Natural killer cell (primary cell): ENCODE data around the gene WDR43. TPM values are rescaled to one million over a fixed set of nuclear protein-coding genes. Genes with fewer than 3 reads are reported as not detected.

Experiments
- ATAC-seq, 3 donors: fragments of 150-1000 bp in 2 of 3; fragments of 200-7000 bp in 1 of 3; cut with Tn5 transposase; 1 replicate in 1 of 3; 2 replicates in 2 of 3; pipeline ENCODE4 v1.10.0; 2021; ENCODE audit warnings: mild to moderate bottlenecking in 2 of 3, moderate library complexity in 2 of 3
- DNase-seq, 2 donors: peaks; one replicate each; pipeline versions ENCODE4 v3.0.0 to v3.0.0-alpha.2; 2013 to 2021; ENCODE audit warnings: mixed read lengths in 1 of 2
- H3K27ac ChIP-seq: one replicate; pipeline ENCODE4 v1.5.1; 2013; ENCODE audit warnings: mild to moderate bottlenecking, low read length
- H3K27me3 ChIP-seq: one replicate; pipeline ENCODE4 v1.6.1; 2013; ENCODE audit warnings: low read length; ENCODE audit not compliant: control insufficient read depth, insufficient read depth
- H3K36me3 ChIP-seq: one replicate; pipeline ENCODE4 v1.6.1; 2013; ENCODE audit warnings: low read length; ENCODE audit not compliant: control insufficient read depth, insufficient read depth
- H3K4me1 ChIP-seq: one replicate; pipeline ENCODE4 v1.6.1; 2013; ENCODE audit warnings: low read length; ENCODE audit not compliant: control insufficient read depth, insufficient read depth
- H3K4me3 ChIP-seq: one replicate; pipeline ENCODE4 v1.5.1; 2013; ENCODE audit warnings: low read length
- H3K9me3 ChIP-seq: one replicate; pipeline ENCODE4 v1.6.1; 2013; ENCODE audit warnings: low read length; ENCODE audit not compliant: control insufficient read depth, insufficient read depth
- H3K27ac Mint-ChIP-seq, 2 donors: one replicate each; pipeline ENCODE4 v1.8.0; 2022; ENCODE audit warnings: mild to moderate bottlenecking in 2 of 2, mixed read lengths in 2 of 2, moderate library complexity in 1 of 2
- H3K27me3 Mint-ChIP-seq, 2 donors: one replicate each; pipeline ENCODE4 v1.8.0; 2022; ENCODE audit warnings: low read depth in 2 of 2, mixed read lengths in 2 of 2
- H3K36me3 Mint-ChIP-seq: one replicate; pipeline ENCODE4 v1.8.0; 2022; ENCODE audit warnings: mixed read lengths
- H3K4me1 Mint-ChIP-seq, 2 donors: one replicate each; pipeline ENCODE4 v1.8.0; 2022; ENCODE audit warnings: mixed read lengths in 2 of 2
- H3K4me3 Mint-ChIP-seq: one replicate; pipeline ENCODE4 v1.8.0; 2022; ENCODE audit warnings: mild to moderate bottlenecking, moderate library complexity, mixed read lengths
- H3K9me3 Mint-ChIP-seq, 2 donors: one replicate each; pipeline ENCODE4 v1.8.0; 2022; ENCODE audit warnings: mixed read lengths in 2 of 2
- CTCF ChIP-seq: fragments of 200-600 bp; IDR thresholded peaks from one replicate; pipeline ENCODE4 v1.8.0; 2022; ENCODE audit warnings: antibody characterized with exemption
- WGBS: methylation state at CpG from one replicate; pipeline ENCODE4 v1.1.7; 2013; ENCODE audit warnings: missing lambda C conversion rate; ENCODE audit not compliant: insufficient coverage; 5-methylcytosine and 5-hydroxymethylcytosine counted together
- intact Hi-C: fragments of 100-400 bp; cut with micrococcal nuclease; formaldehyde crosslinking; loops from one replicate; pipeline ENCODE4 v1.14.2; 2022
- total RNA-seq, 4 donors: library from RNA; stranded (reverse); fragments of 120-200 nt in 1 of 4; gene quantifications; one replicate each; pipeline versions ENCODE4 v1.2.3 to v1.2.4, GENCODE V29; 2013 to 2022

Gene WDR43
- total RNA-seq, 3 donors from 2014 or later (not counting 1 experiment from before 2014, with no cell fraction given), result 45.1 to 53.2 (median 49.1) TPM

DNA sequence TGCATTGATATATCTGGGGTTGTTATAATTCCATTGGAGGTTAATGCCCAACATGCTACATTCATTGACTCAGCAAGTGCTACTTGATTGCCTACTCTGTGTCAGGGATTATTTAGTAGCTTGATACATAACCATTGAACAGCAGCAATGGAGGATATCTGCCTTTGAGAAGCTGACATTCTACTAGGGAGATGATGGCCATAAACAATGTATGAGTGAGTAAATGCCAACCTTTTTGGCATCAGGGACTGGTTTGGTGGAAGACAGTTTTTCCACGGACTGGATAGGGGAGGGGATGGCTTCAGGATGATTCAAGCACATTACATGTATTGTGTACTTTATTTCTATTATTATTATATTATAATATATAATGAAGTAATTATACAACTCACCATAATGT is 54.7 kb downstream of the WDR43 start:
- no CpG with 5 or more reads among the region's 1 CpG for WGBS
- no peak overlapping the region for H3K27ac ChIP-seq
- no peaks in the 10 kb centered on the region for H3K4me1 ChIP-seq
- H3K36me3 ChIP-seq, result peaks cover 41% of the 10 kb centered on the region
- H3K4me3 ChIP-seq, result no peak overlapping the region
- Mint-ChIP-seq H3K4me1 (peaks cover 0 to 6% of the 10 kb centered on the region in 2 donors), H3K9me3 (no peaks in the 10 kb centered on the region), H3K4me3 (no peak overlapping the region), H3K27ac (no peak overlapping the region), H3K36me3 (no peaks in the 10 kb centered on the region), H3K27me3 (no peaks in the 10 kb centered on the region)
- H3K27me3 ChIP-seq, result no peaks in the 10 kb centered on the region
- DNase-seq (no peak), ATAC-seq (no peak)
- no peak for TF ChIP-seq CTCF
- intact Hi-C loops, result no loop called here
- no peaks in the 10 kb centered on the region for H3K9me3 ChIP-seq

DNA sequence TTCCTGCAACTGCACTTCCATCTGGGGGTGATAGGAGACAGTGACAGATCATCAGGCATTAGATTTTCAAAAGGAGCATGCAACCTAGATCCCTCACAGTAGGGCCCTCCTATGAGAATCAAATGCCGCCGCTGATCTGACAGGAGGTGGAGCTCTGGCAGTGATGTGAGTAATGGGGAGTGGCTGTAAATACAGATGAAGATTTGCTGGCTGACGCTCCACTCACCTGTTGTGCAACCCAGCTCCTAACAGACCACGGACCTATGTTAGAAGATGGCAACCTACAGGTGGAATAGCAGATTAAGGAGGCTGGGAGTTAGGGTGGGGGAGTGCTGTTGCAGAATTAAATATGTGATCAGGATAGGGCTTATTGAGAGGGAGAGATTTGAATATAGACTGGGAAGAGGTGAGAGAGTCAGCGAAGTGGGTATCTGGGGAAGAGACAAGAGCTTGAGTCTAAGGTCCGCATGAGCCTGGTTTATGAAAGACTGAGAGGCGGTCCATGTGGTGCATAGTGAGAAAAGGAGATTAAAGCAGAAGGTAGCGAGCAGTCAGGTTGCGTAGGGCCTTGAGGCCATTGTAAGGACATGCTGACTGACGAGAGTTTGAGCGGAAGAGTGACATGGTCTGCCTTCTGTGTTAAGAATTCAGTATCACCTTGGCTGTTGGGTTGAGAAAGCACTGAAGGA is 55.3 kb downstream of the WDR43 start:
- no peaks in the 10 kb centered on the region for H3K27me3 Mint-ChIP-seq
- H3K27ac Mint-ChIP-seq, result peak overlapping the region in 1 of 2 donors; percentile 14
- no peak overlapping the region for H3K4me3 ChIP-seq
- H3K36me3 Mint-ChIP-seq, result no peaks in the 10 kb centered on the region
- H3K27me3 ChIP-seq, result no peaks in the 10 kb centered on the region
- DNase-seq (no peak), ATAC-seq (no peak)
- H3K9me3 ChIP-seq, result no peaks in the 10 kb centered on the region
- intact Hi-C loops, result no loop called here
- peaks cover 37% of the 10 kb centered on the region for H3K36me3 ChIP-seq
- no peak overlapping the region for H3K27ac ChIP-seq
- H3K9me3 Mint-ChIP-seq, result no peaks in the 10 kb centered on the region
- H3K4me1 ChIP-seq, result no peaks in the 10 kb centered on the region
- H3K4me3 Mint-ChIP-seq, result no peak overlapping the region
- no peak for TF ChIP-seq CTCF
- WGBS, result 99% methylated on average over 11 of the region's 11 CpGs
- peaks cover 0 to 6% of the 10 kb centered on the region in 2 donors for H3K4me1 Mint-ChIP-seq

GRCh38 chr2:28950941-28951630 is 56.6 kb downstream of the WDR43 start:
- Histone ChIP-seq H3K27ac (no peak overlapping the region), H3K9me3 (no peaks in the 10 kb centered on the region), H3K4me3 (no peak overlapping the region), H3K4me1 (no peaks in the 10 kb centered on the region), H3K27me3 (no peaks in the 10 kb centered on the region), H3K36me3 (peaks cover 28% of the 10 kb centered on the region)
- ATAC-seq (no peak), DNase-seq (no peak)
- Mint-ChIP-seq H3K9me3 (no peaks in the 10 kb centered on the region), H3K27ac (no peak overlapping the region), H3K36me3 (no peaks in the 10 kb centered on the region), H3K4me3 (no peak overlapping the region), H3K27me3 (peaks cover 0 to 3% of the 10 kb centered on the region in 2 donors), H3K4me1 (peaks cover under 1 to 6% of the 10 kb centered on the region in 2 donors)
- TF ChIP-seq CTCF, result no peak
- WGBS, result 98% methylated on average over 11 of the region's 12 CpGs
- intact Hi-C loops, result no loop called here
